Small intestine (tissue), 16 donors: Measurements from ENCODE around the gene SMIM14. TPM values are rescaled to one million over a fixed set of nuclear protein-coding genes. Genes with fewer than 3 reads are reported as not detected.
"Not testable (repeated sequence)": the region's sequence is repeated elsewhere in the genome, so short reads cannot be mapped to it uniquely, and the experiment has no call there.

Experiments
- DNase-seq, 2 donors: peaks; one replicate each; pipeline versions ENCODE4 v3.0.0 to v3.0.0-alpha.2; 2013
- FAIRE-seq: peaks from 2 replicates; lab custom pipeline; 2012; peaks lifted over from hg19 to GRCh38; lab: Jason Lieb, UNC
- H3K27ac ChIP-seq, 3 donors: one replicate each; pipeline ENCODE4 v1.5.1; 2013; ENCODE audit warnings: low read length in 2 of 3, mild to moderate bottlenecking in 2 of 3, control low read depth in 1 of 3, inconsistent platforms in 1 of 3, low read depth in 1 of 3, moderate library complexity in 1 of 3
- H3K27me3 ChIP-seq, 3 donors: one replicate each; pipeline ENCODE4 v1.6.1; 2013; ENCODE audit warnings: low read length in 3 of 3, inconsistent platforms in 1 of 3; ENCODE audit not compliant: control insufficient read depth in 3 of 3, insufficient read depth in 3 of 3
- H3K36me3 ChIP-seq, 3 donors: one replicate each; pipeline ENCODE4 v1.6.1; 2013; ENCODE audit warnings: low read length in 3 of 3, inconsistent platforms in 1 of 3, low read depth in 1 of 3, mild to moderate bottlenecking in 1 of 3, moderate library complexity in 1 of 3; ENCODE audit not compliant: control insufficient read depth in 3 of 3, insufficient read depth in 2 of 3
- H3K4me1 ChIP-seq, 3 donors: one replicate each; pipeline ENCODE4 v1.6.1; 2013; ENCODE audit warnings: low read length in 2 of 3, inconsistent platforms in 1 of 3, low read depth in 1 of 3, mild to moderate bottlenecking in 1 of 3, moderate library complexity in 1 of 3; ENCODE audit not compliant: control insufficient read depth in 3 of 3, insufficient read depth in 2 of 3
- H3K4me3 ChIP-seq, 3 donors: one replicate each; pipeline ENCODE4 v1.5.1; 2013; ENCODE audit warnings: low read length in 3 of 3, control low read depth in 1 of 3, inconsistent platforms in 1 of 3, low read depth in 1 of 3, mild to moderate bottlenecking in 1 of 3, moderate library complexity in 1 of 3
- H3K9me3 ChIP-seq, 2 donors: one replicate each; pipeline ENCODE4 v1.6.1; 2013; ENCODE audit warnings: low read depth in 1 of 2, low read length in 1 of 2; ENCODE audit not compliant: control insufficient read depth in 2 of 2, insufficient read depth in 1 of 2
- WGBS, 3 donors: extraction: QIAGEN DNeasy Blood & Tissue Kit; methylation state at CpG; one replicate each; pipeline ENCODE4 v1.1.7; 2013; 5-methylcytosine and 5-hydroxymethylcytosine counted together
- long read RNA-seq, 10 donors: transcript quantifications; one replicate each; lab custom pipeline, GENCODE V29; 2026
- polyA plus RNA-seq, 4 donors: library from polyadenylated mRNA; stranded (reverse) in 3 of 4; unstranded in 1 of 4; fragments of 200-250 nt in 3 of 4; fragments of 120-200 nt in 1 of 4; gene quantifications; one replicate each; pipeline versions ENCODE4 v1.2.1 to v1.2.3, GENCODE V29; 2013
- donor health status: healthy with polysubstance abuse.
- donor health status: control.
- donor health status: control.
- donor health status: Bipolar disorder and iron deficiency.
- donor health status: healthy.

The SMIM14 gene
- 10 to 100 TPM; 22.3 to 39.8 (median 28.2) TPM for polyA plus RNA-seq
- long read RNA-seq, donor 1, full-length matches to known transcripts = 14 of 14 reads
- long read RNA-seq, donor 1, partial matches to known transcripts = 0 of 14 reads
- long read RNA-seq, donor 1, other reads (novel, unspliced or antisense) = 0 of 14 reads
- long read RNA-seq, donor 2, full-length matches to known transcripts = 5 of 5 reads
- long read RNA-seq, donor 2, partial matches to known transcripts = 0 of 5 reads
- long read RNA-seq, donor 2, other reads (novel, unspliced or antisense) = 0 of 5 reads
- long read RNA-seq, donor 3, full-length matches to known transcripts = 5 of 5 reads
- long read RNA-seq, donor 3, partial matches to known transcripts = 0 of 5 reads
- long read RNA-seq, donor 3, other reads (novel, unspliced or antisense) = 0 of 5 reads
- long read RNA-seq, donor 4, full-length matches to known transcripts = 1 of 1 reads
- long read RNA-seq, donor 4, partial matches to known transcripts = 0 of 1 reads
- long read RNA-seq, donor 4, other reads (novel, unspliced or antisense) = 0 of 1 reads
- long read RNA-seq, donor 5, full-length matches to known transcripts = 2 of 2 reads
- long read RNA-seq, donor 5, partial matches to known transcripts = 0 of 2 reads
- long read RNA-seq, donor 5, other reads (novel, unspliced or antisense) = 0 of 2 reads
- long read RNA-seq, donor 6, full-length matches to known transcripts = 6 of 6 reads
- long read RNA-seq, donor 6, partial matches to known transcripts = 0 of 6 reads
- long read RNA-seq, donor 6, other reads (novel, unspliced or antisense) = 0 of 6 reads
- long read RNA-seq, donor 7 = 0 reads
- long read RNA-seq, donor 8 = 0 reads
- long read RNA-seq, donor 9, full-length matches to known transcripts = 2 of 2 reads
- long read RNA-seq, donor 9, partial matches to known transcripts = 0 of 2 reads
- long read RNA-seq, donor 9, other reads (novel, unspliced or antisense) = 0 of 2 reads
- long read RNA-seq, donor 10, full-length matches to known transcripts = 32 of 32 reads
- long read RNA-seq, donor 10, partial matches to known transcripts = 0 of 32 reads
- long read RNA-seq, donor 10, other reads (novel, unspliced or antisense) = 0 of 32 reads

- Histone ChIP-seq H3K9me3 (no peaks in the 10 kb centered on the region), H3K4me3 (peak within 1 kb of the TSS; percentile 72 to 100 (median 95)), H3K27me3 (no peaks in the 10 kb centered on the region), H3K4me1 (peaks cover 0 to 10% (median 8%) of the 10 kb centered on the region in 3 donors), H3K27ac (peak within 1 kb of the TSS; percentile 87 to 98 (median 96)), H3K36me3 (peaks cover 0 to 4% (median 0%) of the 10 kb centered on the region in 3 donors)
- DNase-seq (peak; percentile 98 to 99), FAIRE-seq (no peak)
- 0% methylated on average over 72 to 75 of the region's 75 CpGs for WGBS, 3 donors
Observed at GRCh38 chr4:39638354-39639239, at the start of gene SMIM14. Gene SMIM14 (minus strand): TSS chr4:39638865. CDS start chr4:39605145, 33,720 bp downstream.

GRCh38 chr4:39687014-39687413 lies 48.3 kb upstream of the SMIM14 start:
- no peak overlapping the region for H3K27ac ChIP-seq
- no peaks in the 10 kb centered on the region for H3K9me3 ChIP-seq
- H3K36me3 ChIP-seq = no peaks in the 10 kb centered on the region
- DNase-seq = no peak
- H3K4me3 ChIP-seq = no peak overlapping the region
- H3K27me3 ChIP-seq = no peaks in the 10 kb centered on the region
- H3K4me1 ChIP-seq = peaks cover 0 to 3% (median 0%) of the 10 kb centered on the region in 3 donors
- no peak for FAIRE-seq

GRCh38 chr4:39685990-39686389 lies 47.3 kb upstream of the SMIM14 start:
- WGBS, 3 donors = 0% methylated on average over 1 of the region's 1 CpG
- DNase-seq (no peak), FAIRE-seq (no peak)
- Histone ChIP-seq H3K27me3 (no peaks in the 10 kb centered on the region), H3K4me3 (no peak overlapping the region), H3K9me3 (no peaks in the 10 kb centered on the region), H3K27ac (no peak overlapping the region), H3K4me1 (peaks cover 0 to 3% (median 0%) of the 10 kb centered on the region in 3 donors), H3K36me3 (no peaks in the 10 kb centered on the region)

GRCh38 chr4:39682138-39682537 lies 43.5 kb upstream of the SMIM14 start:
- H3K9me3 ChIP-seq = no peaks in the 10 kb centered on the region
- H3K36me3 ChIP-seq = no peaks in the 10 kb centered on the region
- no peaks in the 10 kb centered on the region for H3K4me1 ChIP-seq
- DNase-seq (no peak), FAIRE-seq (no peak)
- 70 to 84% (median 80%) methylated on average over 2 of the region's 2 CpGs for WGBS, 3 donors
- H3K4me3 ChIP-seq = no peak overlapping the region
- no peak overlapping the region for H3K27ac ChIP-seq
- no peaks in the 10 kb centered on the region for H3K27me3 ChIP-seq

GRCh38 chr4:39681003-39681402 lies 42.3 kb upstream of the SMIM14 start:
- DNase-seq, H3K36me3 ChIP-seq, H3K4me1 ChIP-seq, H3K27ac ChIP-seq, H3K9me3 ChIP-seq, H3K4me3 ChIP-seq, H3K27me3 ChIP-seq, FAIRE-seq: not testable (repeated sequence)
- WGBS, 3 donors = 85 to 94% (median 87%) methylated on average over 2 of the region's 2 CpGs

- not testable (repeated sequence) for H3K36me3 ChIP-seq, DNase-seq, H3K9me3 ChIP-seq, H3K27me3 ChIP-seq, H3K4me1 ChIP-seq, FAIRE-seq, H3K27ac ChIP-seq, H3K4me3 ChIP-seq
- 94 to 97% (median 94%) methylated on average over 10 of the region's 10 CpGs for WGBS, 3 donors
Observed at GRCh38 chr4:39675681-39676080, 37.0 kb upstream of the SMIM14 start.

GRCh38 chr4:39670296-39670695 lies 31.6 kb upstream of the SMIM14 start:
- FAIRE-seq, H3K27ac ChIP-seq, H3K27me3 ChIP-seq, DNase-seq, H3K36me3 ChIP-seq, H3K9me3 ChIP-seq, H3K4me1 ChIP-seq, H3K4me3 ChIP-seq: not testable (repeated sequence)
- 50 to 80% (median 80%) methylated on average over 1 of the region's 1 CpG for WGBS, 3 donors
